Uterus (tissue), 2 donors: ENCODE data around the gene USP31.

Experiments
- CTCF ChIP-seq, 4 experiments: fragments of 200-600 bp in 2 of 4; fragments of 450-650 bp in 2 of 4; sonication (generic) in 2 of 4; IDR thresholded peaks; one replicate each; pipeline ENCODE4 v1.5.1; 2016 to 2019; ENCODE audit warnings: antibody characterized with exemption in 4 of 4, mild to moderate bottlenecking in 2 of 4, moderate library complexity in 1 of 4
- POLR2A ChIP-seq, 2 donors: fragments of 450-650 bp; IDR thresholded peaks; one replicate each; pipeline ENCODE4 v1.6.1; 2016; ENCODE audit warnings: antibody characterized with exemption in 2 of 2, mild to moderate bottlenecking in 1 of 2, moderate library complexity in 1 of 2

- TF ChIP-seq CTCF (IDR thresholded peaks at IDR 0.05): no peak
- TF ChIP-seq POLR2A (IDR thresholded peaks at IDR 0.05): no peak
Observed at GRCh38 chr16:23052221-23052620, 97.0 kb downstream of the USP31 start.
